H1 (cell line): ENCODE results near the gene LRP3. TPM values are rescaled to one million over a fixed set of nuclear protein-coding genes. Genes with fewer than 3 reads are reported as not detected.

Experiments used
- CTCF ChIA-PET: fragments of 300-600 bp; sonication (Branson Sonifier 250); formaldehyde crosslinking; loops from one replicate; lab custom pipeline; 2021; ENCODE audit not compliant: partially characterized antibody; lab: Charles Lee
- POLR2A ChIA-PET: fragments of 300-600 bp; sonication (Branson Sonifier 250); formaldehyde crosslinking; loops from one replicate; lab custom pipeline; 2021; ENCODE audit warnings: inconsistent platforms; ENCODE audit not compliant: partially characterized antibody; lab: Charles Lee
- DNase-seq, 2 experiments: peaks; one replicate each; pipeline versions ENCODE4 v3.0.0 to v3.0.0-alpha.2; 2010 to 2022; ENCODE audit warnings: low spot score in 2 of 2, low read depth in 1 of 2, mixed read lengths in 1 of 2
- FAIRE-seq: peaks from 2 replicates; lab custom pipeline; 2011; peaks lifted over from hg19 to GRCh38; lab: Jason Lieb, UNC
- H2AFZ ChIP-seq: 2 replicates; pipeline ENCODE4 v1.8.1; 2012; ENCODE audit warnings: low read length, inconsistent platforms
- H2AK5ac ChIP-seq: 2 replicates; pipeline ENCODE4 v1.6.1; 2013; ENCODE audit warnings: low read depth, low read length
- H2BK120ac ChIP-seq: replicated peaks from 2 replicates; pipeline ENCODE3; 2013; ENCODE audit warnings: low read depth, low read length, inconsistent platforms
- H2BK12ac ChIP-seq: 2 replicates; pipeline ENCODE4 v1.6.1; 2013; ENCODE audit warnings: low read depth, low read length
- H2BK15ac ChIP-seq: 2 replicates; pipeline ENCODE4 v1.6.1; 2013; ENCODE audit warnings: low read length
- H2BK20ac ChIP-seq: 2 replicates; pipeline ENCODE4 v1.6.1; 2013; ENCODE audit warnings: low read length
- H2BK5ac ChIP-seq: 2 replicates; pipeline ENCODE4 v1.6.1; 2013; ENCODE audit warnings: low read depth, low read length
- H3K14ac ChIP-seq: 2 replicates; pipeline ENCODE4 v1.6.1; 2013; ENCODE audit warnings: inconsistent platforms; ENCODE audit not compliant: insufficient read length
- H3K18ac ChIP-seq: 2 replicates; pipeline ENCODE4 v1.6.1; 2013; ENCODE audit warnings: low read length; ENCODE audit errors: extremely low read depth
- H3K23ac ChIP-seq: 2 replicates; pipeline ENCODE4 v1.6.1; 2013; ENCODE audit warnings: inconsistent platforms; ENCODE audit not compliant: insufficient read length
- H3K23me2 ChIP-seq: 2 replicates; pipeline ENCODE4 v1.6.1; 2013; ENCODE audit warnings: low read depth, low read length
- H3K27ac ChIP-seq: 2 replicates; pipeline ENCODE4 v1.6.1; 2011; ENCODE audit warnings: low read depth, low read length, inconsistent platforms
- H3K27me3 ChIP-seq, 4 experiments: replicated peaks in 1 of 4; 1 replicate in 1 of 4; 2 replicates in 3 of 4; pipeline versions ENCODE4 v1.6.1 to v1.8.1; 2011 to 2013; ENCODE audit warnings: low read length in 3 of 4, mild to moderate bottlenecking in 3 of 4, inconsistent platforms in 2 of 4, mixed read lengths in 2 of 4, moderate library complexity in 1 of 4; ENCODE audit not compliant: control insufficient read depth in 3 of 4, insufficient read depth in 3 of 4; ENCODE audit errors: extremely low read depth in 1 of 4
- H3K36me3 ChIP-seq, 4 experiments: 2 replicates each; pipeline versions ENCODE4 v1.6.1 to v1.8.1; 2011 to 2013; ENCODE audit warnings: mild to moderate bottlenecking in 4 of 4, low read length in 3 of 4, moderate library complexity in 2 of 4, control low read depth in 1 of 4, inconsistent platforms in 1 of 4; ENCODE audit not compliant: insufficient read depth in 4 of 4, control insufficient read depth in 2 of 4
- H3K4ac ChIP-seq: replicated peaks from 2 replicates; pipeline ENCODE3; 2013; ENCODE audit warnings: low read length, low read depth, mixed read lengths, inconsistent platforms; ENCODE audit not compliant: insufficient read length
- H3K4me1 ChIP-seq, 4 experiments: replicated peaks in 1 of 4; 1 replicate in 1 of 4; 2 replicates in 3 of 4; pipeline versions ENCODE4 v1.6.1 to v1.8.1; 2011 to 2013; ENCODE audit warnings: low read length in 3 of 4, inconsistent platforms in 2 of 4, mixed read lengths in 1 of 4; ENCODE audit not compliant: insufficient read depth in 4 of 4, control insufficient read depth in 3 of 4
- H3K4me2 ChIP-seq, 2 experiments: 2 replicates each; pipeline versions ENCODE4 v1.6.1 to v1.8.1; 2011 to 2013; ENCODE audit warnings: low read depth in 2 of 2, low read length in 2 of 2, control low read depth in 1 of 2, inconsistent platforms in 1 of 2, mild to moderate bottlenecking in 1 of 2; ENCODE audit not compliant: insufficient read depth in 1 of 2
- H3K4me3 ChIP-seq, 4 experiments: fragments of 200-600, 300-600 bp in 1 of 4; sonication (generic), shearing (Covaris generic), sonication (Bioruptor Twin) in 1 of 4; 2 replicates each; pipeline versions ENCODE4 v1.5.1 to v1.8.1; 2011 to 2016; ENCODE audit warnings: low read length in 4 of 4, low read depth in 3 of 4, control low read depth in 2 of 4, inconsistent platforms in 2 of 4, mild to moderate bottlenecking in 2 of 4, mixed read lengths in 1 of 4, moderate library complexity in 1 of 4; ENCODE audit not compliant: insufficient read depth in 2 of 4; ENCODE audit errors: extremely low read depth in 1 of 4
- H3K56ac ChIP-seq: replicated peaks from 2 replicates; pipeline ENCODE3; 2013; ENCODE audit warnings: low read depth, mild to moderate bottlenecking, mixed read lengths, low read length, inconsistent platforms; ENCODE audit not compliant: insufficient read length
- H3K79me1 ChIP-seq: 2 replicates; pipeline ENCODE4 v1.6.1; 2013; ENCODE audit warnings: low read depth, low read length, control low read depth
- H3K79me2 ChIP-seq, 2 experiments: 2 replicates each; pipeline versions ENCODE4 v1.6.1 to v1.8.1; 2012 to 2013; ENCODE audit warnings: low read length in 2 of 2, mild to moderate bottlenecking in 2 of 2, inconsistent platforms in 1 of 2; ENCODE audit not compliant: insufficient read depth in 2 of 2, control insufficient read depth in 1 of 2
- H3K9ac ChIP-seq, 4 experiments: replicated peaks in 1 of 4; 1 replicate in 1 of 4; 2 replicates in 3 of 4; pipeline versions ENCODE4 v1.6.1 to v1.8.1; 2011 to 2013; ENCODE audit warnings: low read depth in 3 of 4, low read length in 3 of 4, control low read depth in 2 of 4, mild to moderate bottlenecking in 2 of 4, moderate library complexity in 2 of 4, inconsistent platforms in 1 of 4; ENCODE audit errors: extremely low read depth in 1 of 4
- H3K9me3 ChIP-seq, 2 experiments: 2 replicates each; pipeline versions ENCODE4 v1.6.1 to v1.8.1; 2012 to 2013; ENCODE audit warnings: mild to moderate bottlenecking in 2 of 2, moderate library complexity in 2 of 2, control low read depth in 1 of 2, inconsistent platforms in 1 of 2, low read depth in 1 of 2, low read length in 1 of 2, mixed read lengths in 1 of 2; ENCODE audit not compliant: insufficient read depth in 2 of 2
- H4K20me1 ChIP-seq, 2 experiments: replicated peaks in 1 of 2; 2 replicates each; pipeline versions ENCODE3 to v1.8.1; 2011 to 2013; ENCODE audit warnings: inconsistent platforms in 2 of 2, low read length in 2 of 2, mild to moderate bottlenecking in 1 of 2; ENCODE audit not compliant: insufficient read depth in 2 of 2, control insufficient read depth in 1 of 2
- H4K5ac ChIP-seq: 2 replicates; pipeline ENCODE4 v1.6.1; 2013; ENCODE audit warnings: low read length, low read depth, mixed read lengths, inconsistent platforms; ENCODE audit not compliant: insufficient read length
- H4K8ac ChIP-seq: 2 replicates; pipeline ENCODE4 v1.8.0; 2013; ENCODE audit warnings: mild to moderate bottlenecking, moderate library complexity, low read length, inconsistent platforms; ENCODE audit not compliant: insufficient read depth; ENCODE audit errors: extremely low read depth
- H4K91ac ChIP-seq: replicated peaks from 2 replicates; pipeline ENCODE3; 2013; ENCODE audit warnings: low read length, mixed read lengths, inconsistent platforms; ENCODE audit not compliant: insufficient read length
- ATF2 ChIP-seq: IDR thresholded peaks from 2 replicates; pipeline ENCODE4 v1.6.1; 2012; ENCODE audit warnings: low read length, inconsistent platforms
- ATF3 ChIP-seq: IDR thresholded peaks from 2 replicates; pipeline ENCODE4 v1.6.1; 2011; ENCODE audit warnings: low read depth, mild to moderate bottlenecking, low read length; ENCODE audit not compliant: insufficient read depth
- BCL11A ChIP-seq, 2 experiments: IDR thresholded peaks; one replicate each; pipeline ENCODE4 v1.6.1; 2011; ENCODE audit warnings: low read depth in 2 of 2, low read length in 2 of 2, mild to moderate bottlenecking in 2 of 2
- CEBPB ChIP-seq: IDR thresholded peaks from 2 replicates; pipeline ENCODE4 v1.6.1; 2012; ENCODE audit warnings: low read depth, low read length
- CHD1 ChIP-seq: IDR thresholded peaks from 2 replicates; pipeline ENCODE4 v1.6.1; 2012; ENCODE audit warnings: low read depth, low read length, improper control_type of control experiment
- EZH2 ChIP-seq: fragments of 200-600 bp; sonication (generic); IDR thresholded peaks from 2 replicates; pipeline ENCODE4 v1.7.1; 2012; ENCODE audit warnings: low read depth, mild to moderate bottlenecking, moderate library complexity, low read length, inconsistent platforms; ENCODE audit not compliant: severe bottlenecking
- FOSL1 ChIP-seq: IDR thresholded peaks from 2 replicates; pipeline ENCODE4 v1.6.1; 2011; ENCODE audit warnings: mild to moderate bottlenecking, low read depth, low read length, moderate library complexity; ENCODE audit not compliant: insufficient read depth
- KDM4A ChIP-seq: IDR thresholded peaks from one replicate; pipeline ENCODE4 v1.7.1; 2012; ENCODE audit warnings: low read depth, mild to moderate bottlenecking, moderate library complexity, low read length, inconsistent platforms; ENCODE audit not compliant: severe bottlenecking
- NANOG ChIP-seq: IDR thresholded peaks from 2 replicates; pipeline ENCODE4 v1.6.1; 2011; ENCODE audit warnings: low read length, low read depth, mild to moderate bottlenecking, inconsistent platforms; ENCODE audit not compliant: insufficient read depth, poor library complexity, severe bottlenecking
- NRF1 ChIP-seq: IDR thresholded peaks from 2 replicates; pipeline ENCODE4 v1.6.1; 2011; ENCODE audit warnings: mild to moderate bottlenecking, low read depth, low read length, improper control_type of control experiment
- SAP30 ChIP-seq: fragments of 300-600 bp; sonication (generic); IDR thresholded peaks from 2 replicates; pipeline ENCODE4 v1.7.1; 2012; ENCODE audit warnings: low read length, moderate library complexity, mild to moderate bottlenecking, inconsistent platforms; ENCODE audit not compliant: insufficient read depth, insufficient replicate concordance
- WGBS, 2 experiments: shearing (Covaris generic) in 1 of 2; methylation state at CpG; one replicate each; pipeline versions ENCODE4 v1.1.6 to v1.1.7; 2013 to 2015; ENCODE audit warnings: low lambda C conversion rate in 2 of 2, mixed read lengths in 2 of 2, inconsistent platforms in 1 of 2, low coverage in 1 of 2, missing lambda C conversion rate in 1 of 2; ENCODE audit not compliant: insufficient replicate concordance in 2 of 2, insufficient coverage in 1 of 2, insufficient read length in 1 of 2; ENCODE audit errors: extremely low coverage in 1 of 2, missing lambda C conversion rate in 1 of 2; 5-methylcytosine and 5-hydroxymethylcytosine counted together
- polyA plus RNA-seq, 7 experiments: library from polyadenylated mRNA; depleted of rRNA in 3 of 7; stranded (reverse) in 5 of 7; unstranded in 2 of 7; fragments of >200 nt in 5 of 7; fragments of 200-250 nt in 2 of 7; gene quantifications; 1 replicate in 5 of 7; 2 replicates in 1 of 7; 4 replicates in 1 of 7; pipeline versions ENCODE4 v1.2.1 to v1.2.3, GENCODE V29; 2011 to 2013; ENCODE audit warnings: missing spikeins in 2 of 7, mixed read lengths in 2 of 7
- total RNA-seq: library from RNA; stranded (reverse); fragmentation: NEBNext Ultra II Directional; extraction: Animal tissue kit (Norgen Biotek cat#: 25700); gene quantifications from 2 replicates; pipeline ENCODE4 v1.2.1, GENCODE V29; 2021

LRP3 gene
- total and polyA plus RNA-seq, 2 of the 8 experiments (the other 6 are each of a cell fraction or from before 2014, with no cell fraction given), result 30.3 to 33.7 TPM

GRCh38 chr19:33159149-33159548 is 35.0 kb upstream of the LRP3 start:
- H3K27me3 ChIP-seq, result no peaks in the 10 kb centered on the region
- H2AK5ac ChIP-seq, result no peak overlapping the region
- no peak overlapping the region for H2BK120ac ChIP-seq
- DNase-seq (no peak), FAIRE-seq (no peak)
- CTCF ChIA-PET, result interaction anchor here (0.6 to 1.8 kb wide), 4 partner anchors 15 to 25 kb away, joined by 3 to 7 read pairs (median 4); no protein-coding TSS in a partner anchor
- no peak overlapping the region for H3K18ac ChIP-seq
- no peak overlapping the region for H2BK20ac ChIP-seq
- H3K23ac ChIP-seq, result no peak overlapping the region
- H3K9me3 ChIP-seq, result peaks cover 0 to 5% of the 10 kb centered on the region in 2 experiments; a peak in 1 of 4 replicates
- H2BK15ac ChIP-seq, result no peak overlapping the region
- H3K79me2 ChIP-seq, result no peaks in the 10 kb centered on the region
- WGBS, 2 experiments, result 93% methylated on average over 4 of the region's 4 CpGs; no CpG with 5 or more reads in 1 of the 2 experiments
- no peaks in the 10 kb centered on the region for H3K4me1 ChIP-seq
- no peak overlapping the region for H2BK12ac ChIP-seq
- H3K4me2 ChIP-seq, result no peak overlapping the region
- H2AFZ ChIP-seq, result no peak overlapping the region
- POLR2A ChIA-PET, result interaction anchor here (3.5 kb wide), 1 partner anchor 18 kb away, joined by 15 read pairs; no protein-coding TSS in a partner anchor
- no peaks in the 10 kb centered on the region for H3K36me3 ChIP-seq
- no peak overlapping the region; the same call in 1 of the 2 replicates for H4K8ac ChIP-seq
- H4K91ac ChIP-seq, result no peak overlapping the region
- H3K79me1 ChIP-seq, result no peaks in the 10 kb centered on the region
- H4K20me1 ChIP-seq, result no peaks in the 10 kb centered on the region
- H2BK5ac ChIP-seq, result no peak overlapping the region
- no peak overlapping the region for H4K5ac ChIP-seq
- H3K9ac ChIP-seq, result no peak overlapping the region
- no peak overlapping the region for H3K4ac ChIP-seq
- no peak overlapping the region for H3K27ac ChIP-seq
- H3K56ac ChIP-seq, result no peak overlapping the region
- no peak overlapping the region for H3K14ac ChIP-seq
- 0 out of 2 replicates have a peak, but pooled peaks cover 2% of the 10 kb centered on the region for H3K23me2 ChIP-seq
- no peak overlapping the region for H3K4me3 ChIP-seq
- TF ChIP-seq ATF2 (no peak), ATF3 (no peak), FOSL1 (no peak), CEBPB (no peak), NANOG (no peak), SAP30 (no peak), KDM4A (no peak), NRF1 (no peak), EZH2 (no peak), CHD1 (no peak), BCL11A (IDR thresholded peaks at IDR 0.05; ENCODE audit: low read depth in 2 of 2, low read length in 2 of 2) (no peak)
